Subcutaneous adipose tissue (tissue), 4 donors: Measurements from ENCODE around the gene RCOR2. TPM values are rescaled to one million over a fixed set of nuclear protein-coding genes. Genes with fewer than 3 reads are reported as not detected.

Source experiments
- CTCF ChIP-seq: fragments of 450-650 bp; IDR thresholded peaks from one replicate; pipeline ENCODE4 v1.5.1; 2016; ENCODE audit warnings: low read depth, mild to moderate bottlenecking, control low read depth, antibody characterized with exemption, moderate library complexity
- total RNA-seq, 4 donors: library from RNA; depleted of rRNA; stranded (reverse); fragments of >200 nt; gene quantifications; one replicate each; pipeline ENCODE4 v1.1.0, GENCODE V29; 2016

Gene RCOR2
- under 1 TPM in 1 of 4 donors, not detected in 3; 0.88 TPM for total RNA-seq

GRCh38 chr11:63916837-63917691 is at the start of gene RCOR2:
TSS of gene RCOR2 (minus strand) at chr11:63917164. CDS start at chr11:63916456, 708 bp downstream.
- no peak for TF ChIP-seq CTCF

- TF ChIP-seq CTCF: no peak
These were observed 49.5 kb upstream of the RCOR2 start for GRCh38 chr11:63966444-63966843.

- no peak for TF ChIP-seq CTCF
These were observed 44.8 kb upstream of the RCOR2 start for GRCh38 chr11:63961608-63962412.

GRCh38 chr11:63958008-63958407 is 41.0 kb upstream of the RCOR2 start:
- TF ChIP-seq CTCF: no peak

- TF ChIP-seq CTCF: no peak
These were observed 35.6 kb upstream of the RCOR2 start for GRCh38 chr11:63952570-63952969.

GRCh38 chr11:63951779-63952536 is 35.0 kb upstream of the RCOR2 start:
- no peak for TF ChIP-seq CTCF
